Parathyroid adenoma (tissue), 2 donors: ENCODE measurements around the gene RHOBTB1.

Experiments
- H2AFZ ChIP-seq: fragments of 300-600 bp; sonication (generic); one replicate; pipeline ENCODE4 v1.7.0; 2017; ENCODE audit warnings: antibody characterized with exemption, mild to moderate bottlenecking
- H3K27ac ChIP-seq: fragments of 300-600 bp; sonication (generic); one replicate; pipeline ENCODE4 v1.7.0; 2017
- H3K27me3 ChIP-seq: fragments of 300-600 bp; sonication (generic); one replicate; pipeline ENCODE4 v1.7.0; 2017; ENCODE audit warnings: low read length; ENCODE audit not compliant: control insufficient read depth, insufficient read depth
- H3K36me3 ChIP-seq: fragments of 300-600 bp; sonication (generic); one replicate; pipeline ENCODE4 v1.7.0; 2017; ENCODE audit warnings: low read length; ENCODE audit not compliant: control insufficient read depth, insufficient read depth
- H3K4me1 ChIP-seq: fragments of 300-600 bp; sonication (generic); one replicate; pipeline ENCODE4 v1.7.0; 2017; ENCODE audit warnings: control low read depth
- H3K4me2 ChIP-seq: fragments of 300-600 bp; sonication (generic); one replicate; pipeline ENCODE4 v1.7.0; 2017; ENCODE audit warnings: low read length
- H3K4me3 ChIP-seq: fragments of 300-600 bp; sonication (generic); one replicate; pipeline ENCODE4 v1.7.0; 2017; ENCODE audit warnings: low read depth, low read length
- H3K79me2 ChIP-seq: fragments of 300-600 bp; sonication (generic); one replicate; pipeline ENCODE4 v1.7.0; 2017; ENCODE audit warnings: control low read depth
- H3K9ac ChIP-seq: fragments of 300-600 bp; sonication (generic); one replicate; pipeline ENCODE4 v1.7.0; 2017; ENCODE audit warnings: mild to moderate bottlenecking
- H3K9me3 ChIP-seq: fragments of 300-600 bp; sonication (generic); one replicate; pipeline ENCODE4 v1.7.0; 2017; ENCODE audit warnings: low read length; ENCODE audit not compliant: control insufficient read depth
- TF ChIP-seq, protein P1 (sequence below): fragments of 300-600 bp; sonication (generic); IDR thresholded peaks from one replicate; pipeline ENCODE4 v1.7.0; 2017; ENCODE audit warnings: antibody characterized with exemption, mild to moderate bottlenecking
- donor health status: primary hyperparathyroidism.

Gene RHOBTB1

DNA sequence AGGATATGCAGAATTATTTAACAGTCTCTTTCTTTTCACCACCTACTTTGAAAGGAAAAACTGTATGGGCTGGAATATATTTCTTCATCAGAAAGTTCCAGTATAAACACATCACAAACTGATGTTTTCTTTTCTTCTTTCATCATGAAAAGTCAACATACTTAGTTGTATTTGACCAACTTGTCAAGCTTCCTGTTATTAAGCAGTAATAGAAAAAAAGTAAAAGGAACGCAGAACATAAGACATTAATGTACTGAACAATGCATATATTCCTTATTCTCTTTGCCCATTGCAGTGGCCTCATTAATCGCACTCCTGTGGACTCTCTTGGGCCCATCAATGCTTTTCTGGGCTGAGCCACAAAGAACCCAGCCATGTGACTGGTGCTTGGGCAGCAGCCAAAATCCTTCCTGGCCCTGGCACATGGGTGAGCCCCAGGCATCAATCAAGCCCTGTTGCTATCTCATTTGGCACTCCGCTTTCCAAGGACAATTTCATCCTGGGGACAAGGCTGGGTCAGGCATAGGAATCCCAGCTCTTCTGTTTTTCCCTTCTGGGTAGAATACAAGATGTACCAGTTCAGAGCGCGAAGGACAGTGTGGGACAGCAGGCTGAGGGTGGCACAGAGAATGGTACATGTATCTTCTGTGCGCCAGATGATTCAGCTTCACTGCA is 42.3 kb downstream of the RHOBTB1 start:
- no peak overlapping the region for H2AFZ ChIP-seq
- H3K4me3 ChIP-seq = no peak overlapping the region
- no peaks in the 10 kb centered on the region for H3K4me1 ChIP-seq
- H3K27me3 ChIP-seq = no peaks in the 10 kb centered on the region
- no peaks in the 10 kb centered on the region for H3K9me3 ChIP-seq
- H3K79me2 ChIP-seq = no peaks in the 10 kb centered on the region
- H3K9ac ChIP-seq = no peak overlapping the region
- H3K36me3 ChIP-seq = no peaks in the 10 kb centered on the region
- no peak overlapping the region for H3K4me2 ChIP-seq
- TF ChIP-seq, protein P1, sequence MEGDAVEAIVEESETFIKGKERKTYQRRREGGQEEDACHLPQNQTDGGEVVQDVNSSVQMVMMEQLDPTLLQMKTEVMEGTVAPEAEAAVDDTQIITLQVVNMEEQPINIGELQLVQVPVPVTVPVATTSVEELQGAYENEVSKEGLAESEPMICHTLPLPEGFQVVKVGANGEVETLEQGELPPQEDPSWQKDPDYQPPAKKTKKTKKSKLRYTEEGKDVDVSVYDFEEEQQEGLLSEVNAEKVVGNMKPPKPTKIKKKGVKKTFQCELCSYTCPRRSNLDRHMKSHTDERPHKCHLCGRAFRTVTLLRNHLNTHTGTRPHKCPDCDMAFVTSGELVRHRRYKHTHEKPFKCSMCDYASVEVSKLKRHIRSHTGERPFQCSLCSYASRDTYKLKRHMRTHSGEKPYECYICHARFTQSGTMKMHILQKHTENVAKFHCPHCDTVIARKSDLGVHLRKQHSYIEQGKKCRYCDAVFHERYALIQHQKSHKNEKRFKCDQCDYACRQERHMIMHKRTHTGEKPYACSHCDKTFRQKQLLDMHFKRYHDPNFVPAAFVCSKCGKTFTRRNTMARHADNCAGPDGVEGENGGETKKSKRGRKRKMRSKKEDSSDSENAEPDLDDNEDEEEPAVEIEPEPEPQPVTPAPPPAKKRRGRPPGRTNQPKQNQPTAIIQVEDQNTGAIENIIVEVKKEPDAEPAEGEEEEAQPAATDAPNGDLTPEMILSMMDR = no peak
- no peak overlapping the region for H3K27ac ChIP-seq

DNA sequence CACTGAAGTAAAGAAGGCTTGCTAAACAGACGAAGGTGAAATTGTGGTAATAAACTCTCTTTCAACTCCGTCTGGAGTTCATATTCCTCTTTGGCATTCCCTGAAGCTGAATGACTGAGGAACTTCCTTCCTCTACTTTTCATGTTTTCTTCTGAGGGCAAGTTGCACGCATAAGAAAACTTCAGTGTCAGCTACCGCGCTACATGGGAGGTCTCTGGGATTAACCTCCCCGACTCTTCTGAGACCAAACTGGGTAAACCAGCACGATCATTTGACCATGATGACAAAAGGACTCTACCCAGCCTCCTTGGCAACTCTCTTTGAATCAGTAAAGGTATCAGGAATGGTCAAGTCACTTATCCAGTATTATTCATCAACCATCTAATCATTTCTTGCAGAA is 44.7 kb downstream of the RHOBTB1 start:
- Histone ChIP-seq H3K4me3 (no peak overlapping the region), H3K4me1 (peaks cover 6% of the 10 kb centered on the region), H3K9ac (no peak overlapping the region), H3K9me3 (no peaks in the 10 kb centered on the region), H3K4me2 (no peak overlapping the region), H3K27me3 (no peaks in the 10 kb centered on the region), H3K27ac (no peak overlapping the region), H3K36me3 (no peaks in the 10 kb centered on the region), H2AFZ (no peak overlapping the region), H3K79me2 (no peaks in the 10 kb centered on the region)
- TF ChIP-seq, protein P1 = no peak

DNA sequence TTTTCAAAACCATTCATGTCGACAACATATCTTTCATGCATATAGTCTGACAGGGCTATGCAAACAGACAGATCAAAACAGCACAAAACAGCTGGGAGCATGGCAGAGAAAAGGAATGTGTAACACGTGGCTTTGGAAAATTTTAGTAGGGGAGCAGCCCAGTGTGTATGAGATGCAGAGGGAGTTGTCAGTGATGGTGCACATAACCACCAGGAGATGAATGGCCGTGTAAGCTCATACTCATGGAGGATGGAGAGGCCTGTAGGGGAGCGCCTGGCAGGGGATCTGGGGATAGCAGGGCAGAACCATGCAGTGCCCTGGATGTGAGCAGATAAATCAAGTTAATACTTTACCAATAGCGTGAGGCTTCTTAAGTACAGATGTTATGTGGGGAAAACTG is 45.7 kb downstream of the RHOBTB1 start:
- Histone ChIP-seq H3K4me1 (peaks cover 6% of the 10 kb centered on the region), H3K9ac (no peak overlapping the region), H3K79me2 (no peaks in the 10 kb centered on the region), H3K27me3 (no peaks in the 10 kb centered on the region), H3K4me3 (no peak overlapping the region), H3K36me3 (no peaks in the 10 kb centered on the region), H2AFZ (no peak overlapping the region), H3K4me2 (no peak overlapping the region), H3K27ac (no peak overlapping the region), H3K9me3 (no peaks in the 10 kb centered on the region)
- TF ChIP-seq, protein P1 = no peak

DNA sequence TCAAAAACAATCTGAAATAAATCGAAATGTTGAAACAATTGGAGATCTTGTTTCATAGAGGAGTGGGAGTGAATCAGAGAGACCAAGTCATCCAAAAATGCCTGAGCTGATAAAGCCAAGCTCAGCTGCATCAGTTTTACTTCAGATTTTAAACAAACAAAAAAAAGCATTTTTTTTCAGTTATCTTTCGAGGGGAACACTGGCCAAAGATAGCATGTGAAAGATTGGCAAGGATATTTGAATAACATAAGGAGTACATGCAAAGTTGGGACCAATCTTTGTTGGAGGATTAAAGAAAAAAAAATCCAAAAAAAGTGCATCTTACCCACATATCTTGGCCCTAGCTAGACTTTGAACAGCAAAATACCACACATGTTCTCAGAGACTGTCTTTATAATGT is 47.2 kb downstream of the RHOBTB1 start:
- no peak overlapping the region for H3K27ac ChIP-seq
- TF ChIP-seq, protein P1 = no peak
- no peaks in the 10 kb centered on the region for H3K79me2 ChIP-seq
- H3K36me3 ChIP-seq = no peaks in the 10 kb centered on the region
- no peak overlapping the region for H3K4me2 ChIP-seq
- H3K4me1 ChIP-seq = peaks cover 6% of the 10 kb centered on the region
- no peak overlapping the region for H2AFZ ChIP-seq
- H3K4me3 ChIP-seq = no peak overlapping the region
- no peaks in the 10 kb centered on the region for H3K9me3 ChIP-seq
- no peaks in the 10 kb centered on the region for H3K27me3 ChIP-seq
- no peak overlapping the region for H3K9ac ChIP-seq

DNA sequence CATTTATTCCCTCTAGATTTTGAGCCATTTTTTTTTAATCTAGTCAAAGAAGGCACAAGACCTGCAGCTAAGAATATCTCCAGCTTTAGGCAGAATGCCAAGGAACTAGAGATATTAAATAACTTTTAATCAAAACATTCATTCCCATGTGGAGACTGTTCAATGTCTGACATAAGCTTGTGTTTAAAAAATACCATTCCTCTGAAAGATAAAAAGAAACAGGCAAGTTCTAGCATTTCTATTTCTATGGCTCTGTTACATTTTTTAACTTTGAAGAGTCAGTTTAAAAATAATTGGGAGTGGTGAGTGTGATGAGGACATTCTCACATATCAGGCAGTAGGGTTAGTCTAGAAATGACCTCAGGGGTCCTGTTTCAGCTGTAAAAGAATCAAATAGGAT is 48.0 kb downstream of the RHOBTB1 start:
- Histone ChIP-seq H2AFZ (no peak overlapping the region), H3K27me3 (no peaks in the 10 kb centered on the region), H3K9ac (no peak overlapping the region), H3K27ac (no peak overlapping the region), H3K4me3 (no peak overlapping the region), H3K4me1 (peaks cover 6% of the 10 kb centered on the region), H3K9me3 (no peaks in the 10 kb centered on the region), H3K79me2 (no peaks in the 10 kb centered on the region), H3K4me2 (no peak overlapping the region), H3K36me3 (no peaks in the 10 kb centered on the region)
- TF ChIP-seq, protein P1 = no peak
